Measurements from ENCODE around the gene C2CD4A.

The C2CD4A gene

DNA sequence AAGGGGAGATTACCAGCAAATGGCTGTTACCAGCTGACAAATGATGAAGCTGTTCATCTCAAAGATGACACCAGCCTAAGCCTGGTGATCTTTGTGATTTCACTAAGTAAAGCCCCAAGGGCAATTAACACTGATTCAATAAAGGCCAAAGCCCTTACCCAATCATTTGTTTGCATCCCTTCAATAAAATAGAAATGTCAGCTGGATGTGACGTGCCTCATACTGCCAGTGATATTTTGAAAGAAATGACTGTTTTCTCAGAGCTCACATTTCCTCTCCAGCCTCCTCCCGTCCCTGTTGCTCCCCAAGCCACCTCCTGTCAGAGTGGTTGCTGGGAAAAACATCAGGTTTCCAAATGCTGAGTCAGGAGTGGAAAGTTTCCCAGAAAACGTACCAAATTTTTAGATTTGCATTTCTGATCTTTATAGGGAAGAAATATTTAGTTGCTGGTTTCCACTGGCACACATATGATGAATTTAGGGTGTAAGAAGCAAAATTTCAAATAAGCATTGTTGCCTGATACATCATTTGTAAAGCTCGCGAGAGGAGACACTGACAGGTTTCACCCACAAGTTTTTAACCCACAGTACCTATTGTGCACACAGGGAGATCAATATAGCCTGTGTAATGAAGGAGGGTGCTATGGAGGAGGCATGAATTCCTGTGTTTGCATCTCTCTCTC is 21.0 kb downstream of the C2CD4A start:
- peak; percentile 61 for DNase-seq
- H3K9me3 ChIP-seq: no peaks in the 10 kb centered on the region
- H3K36me3 ChIP-seq: no peaks in the 10 kb centered on the region
- H3K4me1 ChIP-seq: peaks cover 47% of the 10 kb centered on the region
- TF ChIP-seq, protein P1, sequence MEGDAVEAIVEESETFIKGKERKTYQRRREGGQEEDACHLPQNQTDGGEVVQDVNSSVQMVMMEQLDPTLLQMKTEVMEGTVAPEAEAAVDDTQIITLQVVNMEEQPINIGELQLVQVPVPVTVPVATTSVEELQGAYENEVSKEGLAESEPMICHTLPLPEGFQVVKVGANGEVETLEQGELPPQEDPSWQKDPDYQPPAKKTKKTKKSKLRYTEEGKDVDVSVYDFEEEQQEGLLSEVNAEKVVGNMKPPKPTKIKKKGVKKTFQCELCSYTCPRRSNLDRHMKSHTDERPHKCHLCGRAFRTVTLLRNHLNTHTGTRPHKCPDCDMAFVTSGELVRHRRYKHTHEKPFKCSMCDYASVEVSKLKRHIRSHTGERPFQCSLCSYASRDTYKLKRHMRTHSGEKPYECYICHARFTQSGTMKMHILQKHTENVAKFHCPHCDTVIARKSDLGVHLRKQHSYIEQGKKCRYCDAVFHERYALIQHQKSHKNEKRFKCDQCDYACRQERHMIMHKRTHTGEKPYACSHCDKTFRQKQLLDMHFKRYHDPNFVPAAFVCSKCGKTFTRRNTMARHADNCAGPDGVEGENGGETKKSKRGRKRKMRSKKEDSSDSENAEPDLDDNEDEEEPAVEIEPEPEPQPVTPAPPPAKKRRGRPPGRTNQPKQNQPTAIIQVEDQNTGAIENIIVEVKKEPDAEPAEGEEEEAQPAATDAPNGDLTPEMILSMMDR (IDR thresholded peaks at IDR 0.05; ENCODE audit: low read depth, low read length): no peak
- no peaks in the 10 kb centered on the region for H3K27me3 ChIP-seq
- H3K4me3 ChIP-seq (ENCODE audit: low read depth, low read length): no peak overlapping the region

DNA sequence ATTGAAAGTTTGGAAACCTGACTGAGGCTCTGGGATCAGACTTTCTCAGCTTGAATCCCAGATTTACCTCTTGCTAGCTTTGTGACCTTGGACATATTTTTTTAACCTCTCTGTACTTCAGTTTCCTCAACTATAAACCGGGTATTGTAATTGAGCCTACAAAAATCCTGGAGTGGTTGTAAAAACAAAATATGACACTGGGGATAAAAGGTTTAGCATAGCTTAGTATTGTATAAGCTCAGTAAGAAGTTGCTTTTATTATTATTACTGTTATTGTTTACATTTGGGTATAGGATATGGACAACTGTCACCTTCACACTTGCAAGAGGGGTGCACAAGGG is 21.5 kb downstream of the C2CD4A start:
- Histone ChIP-seq H3K36me3 (no peaks in the 10 kb centered on the region), H3K4me3 (ENCODE audit: low read depth, low read length) (no peak overlapping the region), H3K9me3 (no peaks in the 10 kb centered on the region), H3K27me3 (no peaks in the 10 kb centered on the region), H3K4me1 (peaks cover 43% of the 10 kb centered on the region)
- DNase-seq: no peak
- TF ChIP-seq, protein P1 (IDR thresholded peaks at IDR 0.05; ENCODE audit: low read depth, low read length): no peak

DNA sequence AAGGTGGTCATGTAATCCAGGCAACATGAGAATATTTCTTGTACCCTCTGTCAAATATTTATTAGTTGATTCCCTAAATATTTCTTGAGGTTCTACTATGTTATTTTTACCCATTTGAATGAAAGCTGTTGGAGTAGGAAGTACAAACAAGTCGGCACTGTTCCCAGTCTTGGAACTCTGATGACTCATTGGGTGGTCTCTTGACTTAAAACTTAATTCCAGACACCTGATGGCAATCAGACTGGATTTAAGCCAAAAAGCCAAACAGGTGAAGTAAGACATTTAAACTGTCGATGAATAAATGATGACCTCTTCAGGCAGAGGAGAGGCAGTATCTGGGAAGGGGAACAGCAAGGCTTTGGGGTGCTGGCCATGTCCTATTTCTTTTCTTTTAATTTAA is 22.8 kb downstream of the C2CD4A start:
- Histone ChIP-seq H3K27me3 (no peaks in the 10 kb centered on the region), H3K4me1 (peaks cover 50% of the 10 kb centered on the region), H3K9me3 (no peaks in the 10 kb centered on the region), H3K4me3 (ENCODE audit: low read depth, low read length) (no peak overlapping the region), H3K36me3 (no peaks in the 10 kb centered on the region)
- TF ChIP-seq, protein P1 (IDR thresholded peaks at IDR 0.05; ENCODE audit: low read depth, low read length): no peak
- no peak for DNase-seq

DNA sequence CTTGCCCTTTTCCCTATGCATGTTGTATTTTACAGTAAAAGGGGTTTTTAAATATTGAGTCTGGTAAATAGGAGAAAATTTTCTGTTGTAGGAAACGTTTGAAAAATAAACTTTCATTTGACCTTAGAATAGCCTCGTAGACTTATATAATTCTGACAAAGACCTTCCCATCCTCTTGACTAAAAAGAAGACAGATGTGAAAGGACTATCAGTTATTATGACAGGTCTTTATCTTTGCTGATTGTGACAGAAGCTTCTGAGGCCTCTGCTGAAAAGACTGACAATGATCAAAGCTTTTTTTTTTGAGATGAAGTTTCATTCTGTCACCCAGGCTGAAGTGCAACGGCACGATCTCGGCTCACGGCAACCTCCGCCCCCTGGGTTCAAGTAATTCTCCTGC is 24.2 kb downstream of the C2CD4A start:
- Histone ChIP-seq H3K36me3 (no peaks in the 10 kb centered on the region), H3K27me3 (no peaks in the 10 kb centered on the region), H3K4me3 (ENCODE audit: low read depth, low read length) (no peak overlapping the region), H3K4me1 (peaks cover 49% of the 10 kb centered on the region), H3K9me3 (no peaks in the 10 kb centered on the region)
- DNase-seq: no peak
- TF ChIP-seq, protein P1 (IDR thresholded peaks at IDR 0.05; ENCODE audit: low read depth, low read length): no peak

DNA sequence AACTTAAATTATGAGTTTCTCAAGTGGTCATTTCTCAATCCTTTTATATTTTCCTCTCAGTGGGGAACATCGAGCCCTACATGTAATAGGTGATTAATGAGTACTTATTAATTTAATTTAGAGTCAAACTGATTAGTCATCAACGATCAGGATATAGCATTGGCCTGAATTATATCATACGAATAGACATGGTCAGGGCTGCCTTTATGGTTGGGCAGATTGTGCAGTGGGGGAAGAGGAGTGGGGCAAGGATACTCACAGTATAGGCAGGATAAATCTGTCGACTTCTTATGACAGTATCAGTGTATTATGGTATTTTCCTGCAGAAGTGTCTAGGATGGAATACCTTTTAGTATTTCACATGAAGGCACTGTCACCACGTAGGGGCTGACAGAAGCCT is 27.0 kb downstream of the C2CD4A start:
- no peak for DNase-seq
- TF ChIP-seq, protein P1 (IDR thresholded peaks at IDR 0.05; ENCODE audit: low read depth, low read length): no peak

DNA sequence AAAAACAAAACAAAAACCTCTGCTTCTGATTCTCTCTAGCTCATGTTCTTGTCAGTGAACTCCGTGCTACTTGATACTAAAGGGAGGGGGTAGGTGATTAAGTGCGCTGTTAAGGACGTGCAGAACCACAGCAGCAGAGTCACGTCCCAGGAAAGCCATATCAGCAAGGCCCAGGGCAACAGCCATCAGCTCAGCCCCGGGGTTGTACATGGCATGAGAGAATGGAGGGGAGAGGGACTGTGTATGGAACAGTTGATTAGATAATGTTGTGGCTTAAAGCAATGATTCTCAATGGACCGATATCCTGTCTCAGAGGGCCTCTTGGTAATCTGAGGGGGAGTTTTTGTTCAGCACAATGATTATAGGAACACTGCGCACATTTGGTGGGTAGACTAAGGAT is 27.6 kb downstream of the C2CD4A start:
- Histone ChIP-seq H3K27me3 (no peaks in the 10 kb centered on the region), H3K4me3 (ENCODE audit: low read depth, low read length) (no peak overlapping the region), H3K4me1 (peaks cover 24% of the 10 kb centered on the region), H3K36me3 (no peaks in the 10 kb centered on the region), H3K9me3 (no peaks in the 10 kb centered on the region)
- TF ChIP-seq, protein P1 (IDR thresholded peaks at IDR 0.05; ENCODE audit: low read depth, low read length): no peak
- DNase-seq: peak; percentile 63

More for the DNA sequence above, 27.0 kb downstream of the C2CD4A start:
- no peak overlapping the region for H3K4me3 ChIP-seq (ENCODE audit: low read depth, low read length)
- H3K9me3 ChIP-seq: no peaks in the 10 kb centered on the region
- H3K36me3 ChIP-seq: no peaks in the 10 kb centered on the region
- peaks cover 27% of the 10 kb centered on the region for H3K4me1 ChIP-seq
- H3K27me3 ChIP-seq: no peaks in the 10 kb centered on the region

All from BE2C (cell line).